Mucosa of descending colon (tissue), 3 donors: Measurements from ENCODE around the gene CPED1. TPM values are rescaled to one million over a fixed set of nuclear protein-coding genes. Genes with fewer than 3 reads are reported as not detected.

Experiments
- ATAC-seq: fragments of 200-7000 bp; cut with Tn5 transposase; one replicate; pipeline ENCODE4 v1.9.1; 2020; ENCODE audit warnings: mild to moderate bottlenecking, moderate library complexity
- DNase-seq, 3 donors: peaks; one replicate each; pipeline ENCODE4 v3.0.0-alpha.2; 2020
- H3K36me3 ChIP-seq: fragments of 200-600 bp; one replicate; pipeline ENCODE4 v1.8.0; 2021; ENCODE audit warnings: low read depth, mild to moderate bottlenecking
- H3K4me1 ChIP-seq: fragments of 200-600 bp; one replicate; pipeline ENCODE4 v1.8.0; 2021; ENCODE audit warnings: low read depth, mild to moderate bottlenecking
- H3K4me3 ChIP-seq: fragments of 200-600 bp; one replicate; pipeline ENCODE4 v1.8.0; 2021; ENCODE audit warnings: mild to moderate bottlenecking
- H3K9me3 ChIP-seq: fragments of 200-600 bp; one replicate; pipeline ENCODE4 v1.8.0; 2021; ENCODE audit warnings: mild to moderate bottlenecking
- intact Hi-C, 2 donors: fragments of 100-400 bp; cut with DNase I in 1 of 2; cut with micrococcal nuclease in 1 of 2; formaldehyde crosslinking; loops; one replicate each; pipeline versions ENCODE4 v1.11.0 to v1.11.1; 2022; cut with DNase I, micrococcal nuclease
- total RNA-seq, 3 donors: library from RNA; stranded (reverse); fragmentation: NEBNext Ultra II Directional in 2 of 3; extraction: Animal tissue kit (Norgen Biotek cat#: 25700) in 2 of 3; gene quantifications; one replicate each; pipeline versions ENCODE4 v1.2.1 to v1.2.4, GENCODE V29; 2021 to 2023
- TF ChIP-seq, protein P1 (sequence below): fragments of 200-600 bp; IDR thresholded peaks from one replicate; pipeline ENCODE4 v1.8.0; 2022; ENCODE audit warnings: antibody characterized with exemption, mild to moderate bottlenecking
- donor health status: DM: no; HTN: no; CAD: no; lungs with moderate emphysema.
- donor health status: DM: no; HTN: no; CAD: no.
- donor health status: DM: no; HTN: yes; CAD: no.

The CPED1 gene
- total RNA-seq, 3 donors from 2014 or later, result 6.5 to 67.7 (median 8.8) TPM

DNA sequence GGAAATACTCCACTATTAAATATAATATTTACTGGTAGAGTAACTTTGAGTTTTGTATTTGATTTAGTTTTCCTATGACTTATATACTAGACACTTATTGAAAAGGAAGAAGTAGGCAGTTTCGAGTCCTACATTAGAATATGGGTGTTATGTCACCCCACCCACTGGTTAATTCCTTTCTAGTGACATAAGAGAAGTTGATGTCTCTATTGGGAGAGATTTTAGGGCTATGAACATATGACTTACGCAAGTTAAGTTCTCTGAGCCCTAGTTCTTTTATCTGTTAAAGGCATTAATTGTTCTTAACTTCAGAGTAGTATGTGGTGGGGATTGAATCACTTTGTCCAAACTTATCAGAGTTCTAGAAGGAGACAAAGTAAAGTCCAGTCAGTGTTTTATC is 30.5 kb downstream of the CPED1 start:
- no peaks in the 10 kb centered on the region for H3K36me3 ChIP-seq
- no peak for ATAC-seq
- H3K4me1 ChIP-seq, result peaks cover 9% of the 10 kb centered on the region
- TF ChIP-seq, protein P1, sequence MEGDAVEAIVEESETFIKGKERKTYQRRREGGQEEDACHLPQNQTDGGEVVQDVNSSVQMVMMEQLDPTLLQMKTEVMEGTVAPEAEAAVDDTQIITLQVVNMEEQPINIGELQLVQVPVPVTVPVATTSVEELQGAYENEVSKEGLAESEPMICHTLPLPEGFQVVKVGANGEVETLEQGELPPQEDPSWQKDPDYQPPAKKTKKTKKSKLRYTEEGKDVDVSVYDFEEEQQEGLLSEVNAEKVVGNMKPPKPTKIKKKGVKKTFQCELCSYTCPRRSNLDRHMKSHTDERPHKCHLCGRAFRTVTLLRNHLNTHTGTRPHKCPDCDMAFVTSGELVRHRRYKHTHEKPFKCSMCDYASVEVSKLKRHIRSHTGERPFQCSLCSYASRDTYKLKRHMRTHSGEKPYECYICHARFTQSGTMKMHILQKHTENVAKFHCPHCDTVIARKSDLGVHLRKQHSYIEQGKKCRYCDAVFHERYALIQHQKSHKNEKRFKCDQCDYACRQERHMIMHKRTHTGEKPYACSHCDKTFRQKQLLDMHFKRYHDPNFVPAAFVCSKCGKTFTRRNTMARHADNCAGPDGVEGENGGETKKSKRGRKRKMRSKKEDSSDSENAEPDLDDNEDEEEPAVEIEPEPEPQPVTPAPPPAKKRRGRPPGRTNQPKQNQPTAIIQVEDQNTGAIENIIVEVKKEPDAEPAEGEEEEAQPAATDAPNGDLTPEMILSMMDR, result no peak
- no peaks in the 10 kb centered on the region for H3K9me3 ChIP-seq
- intact Hi-C loops, result no loop called here
- DNase-seq, result no peak
- no peak overlapping the region for H3K4me3 ChIP-seq

- H3K4me1 ChIP-seq, result peaks cover 15% of the 10 kb centered on the region
- intact Hi-C loops, result no loop called here
- ATAC-seq (no peak), DNase-seq (no peak)
- TF ChIP-seq, protein P1, result no peak
- no peak overlapping the region for H3K4me3 ChIP-seq
- no peaks in the 10 kb centered on the region for H3K36me3 ChIP-seq
- H3K9me3 ChIP-seq, result no peaks in the 10 kb centered on the region
These were observed 31.9 kb downstream of the CPED1 start for GRCh38 chr7:121020249-121020988.

GRCh38 chr7:121020989-121021969 is 32.8 kb downstream of the CPED1 start:
- DNase-seq (no peak), ATAC-seq (no peak)
- H3K4me1 ChIP-seq, result peaks cover 15% of the 10 kb centered on the region
- TF ChIP-seq, protein P1, result no peak
- intact Hi-C loops, result no loop called here
- H3K9me3 ChIP-seq, result no peaks in the 10 kb centered on the region
- no peak overlapping the region for H3K4me3 ChIP-seq
- no peaks in the 10 kb centered on the region for H3K36me3 ChIP-seq

- intact Hi-C loops, result no loop called here
- Histone ChIP-seq H3K4me3 (no peak overlapping the region), H3K9me3 (no peaks in the 10 kb centered on the region), H3K36me3 (no peaks in the 10 kb centered on the region), H3K4me1 (peaks cover 15% of the 10 kb centered on the region)
- ATAC-seq, result peak; percentile 8
- DNase-seq, result no peak
- TF ChIP-seq, protein P1, result no peak
These were observed 34.7 kb downstream of the CPED1 start for GRCh38 chr7:121023194-121023593.

DNA sequence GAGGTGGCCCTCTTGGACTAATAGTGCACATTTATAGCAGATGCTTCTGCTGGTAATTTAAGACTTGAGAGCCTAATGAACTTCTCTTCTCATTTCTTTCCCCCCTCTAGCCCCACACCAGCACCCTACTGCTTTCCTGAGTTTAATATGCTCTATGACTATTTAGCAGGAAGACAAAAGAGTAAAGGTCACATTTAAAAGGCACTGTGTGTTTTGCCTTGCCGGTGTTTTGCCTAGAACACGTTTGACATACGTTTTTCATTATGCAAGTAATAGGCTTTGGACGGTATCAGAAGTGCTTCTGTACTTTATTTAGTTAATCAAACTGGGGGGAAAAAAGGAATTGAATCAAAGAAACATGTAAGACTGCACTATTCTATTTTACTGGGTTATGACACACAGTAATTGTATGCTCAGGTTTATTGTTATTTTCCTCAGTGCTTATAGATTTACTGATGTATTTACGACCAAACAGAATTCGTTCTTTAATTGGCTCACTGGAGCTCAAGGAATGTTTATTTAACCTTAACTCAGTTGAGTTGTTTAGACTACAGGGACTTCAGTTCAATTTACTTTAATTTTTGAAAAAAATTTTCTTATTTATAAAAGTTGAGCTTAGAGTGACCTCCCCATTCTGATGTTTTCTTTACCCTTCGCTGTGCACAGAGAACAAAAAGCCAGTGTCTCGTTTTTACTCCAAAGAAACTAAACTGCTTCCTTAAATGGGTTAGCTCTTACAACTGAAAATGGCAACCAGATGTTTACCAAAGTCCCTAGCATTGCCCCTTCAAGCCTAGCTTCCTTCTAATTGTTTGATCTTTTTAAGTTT is 35.4 kb downstream of the CPED1 start:
- intact Hi-C loops, result no loop called here
- Histone ChIP-seq H3K4me3 (no peak overlapping the region), H3K4me1 (peaks cover 15% of the 10 kb centered on the region), H3K36me3 (no peaks in the 10 kb centered on the region), H3K9me3 (no peaks in the 10 kb centered on the region)
- DNase-seq (no peak), ATAC-seq (peak; percentile 65)
- TF ChIP-seq, protein P1, result no peak
